HEK293 (cell line): Measurements from ENCODE around the gene PRDM15.

Source experiments
- CTCF ChIP-seq: fragments of 450-650 bp; formaldehyde crosslinking; IDR thresholded peaks from 2 replicates; pipeline ENCODE4 v1.5.1; 2016; ENCODE audit warnings: missing biosample characterization, missing genetic modification characterization
- TCF7L2 ChIP-seq: IDR thresholded peaks from 2 replicates; pipeline ENCODE4 v1.6.1; 2011; ENCODE audit warnings: low read depth, mild to moderate bottlenecking, inconsistent platforms, low read length, moderate library complexity, borderline replicate concordance
- ZNF664 ChIP-seq: fragments of 450-650 bp; formaldehyde crosslinking; IDR thresholded peaks from 2 replicates; pipeline ENCODE4 v1.5.1; 2016; ENCODE audit warnings: missing biosample characterization, missing genetic modification characterization

GRCh38 chr21:41755934-41756773 lies 123.0 kb downstream of the PRDM15 start:
- no peak for TF ChIP-seq TCF7L2
- TF ChIP-seq CTCF (tag by site-specific recombination), result no peak
- no peak for TF ChIP-seq ZNF664
